GM21526 (cell line): ENCODE data around the gene COPE.
"Not testable (repeated sequence)": the region's sequence is repeated elsewhere in the genome, so short reads cannot be mapped to it uniquely, and the experiment has no call there.

Experiments used
- ATAC-seq: cut with Tn5 transposase; IDR thresholded peaks from one replicate; pipeline ENCODE4 v1.9.1; 2021; ENCODE audit warnings: moderate library complexity; ENCODE audit not compliant: unreplicated experiment, low FRiP score

COPE gene

DNA sequence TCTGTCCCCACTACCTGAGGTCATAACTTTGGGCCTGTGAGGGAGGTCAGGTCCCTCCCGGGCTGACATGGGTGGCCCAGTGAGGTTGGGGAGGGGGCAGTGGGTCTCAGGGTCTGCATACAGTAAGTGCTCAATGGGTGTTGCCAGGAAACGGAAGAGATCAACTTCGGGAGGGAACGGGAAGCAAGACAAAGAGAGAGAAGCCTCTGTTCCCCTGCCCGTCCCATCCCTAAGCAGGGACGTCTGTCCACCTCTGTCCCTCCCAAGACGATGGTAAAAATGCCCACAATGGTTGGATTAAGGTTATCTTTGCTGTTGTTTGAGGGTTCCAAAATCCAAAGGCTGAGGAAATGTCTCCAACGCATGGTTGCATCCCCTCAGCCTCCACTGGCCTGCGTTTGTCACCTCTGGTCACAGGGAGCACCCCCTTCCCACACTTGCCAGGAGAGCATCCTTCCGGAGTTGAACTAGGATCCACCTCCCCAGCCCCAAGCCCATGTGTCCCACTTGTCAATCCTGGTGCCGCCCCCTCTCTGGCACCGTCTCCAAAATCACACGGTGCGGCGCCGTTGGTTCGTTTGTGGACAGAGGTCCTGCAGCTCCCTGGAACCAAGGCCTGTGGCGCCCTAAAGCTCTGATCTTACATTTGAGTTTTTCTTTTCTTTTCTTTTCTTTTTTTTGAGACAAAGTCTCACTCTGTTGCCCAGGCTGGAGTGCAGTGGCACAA, 22.6 kb upstream of the COPE start:
- ATAC-seq, result no peak

DNA sequence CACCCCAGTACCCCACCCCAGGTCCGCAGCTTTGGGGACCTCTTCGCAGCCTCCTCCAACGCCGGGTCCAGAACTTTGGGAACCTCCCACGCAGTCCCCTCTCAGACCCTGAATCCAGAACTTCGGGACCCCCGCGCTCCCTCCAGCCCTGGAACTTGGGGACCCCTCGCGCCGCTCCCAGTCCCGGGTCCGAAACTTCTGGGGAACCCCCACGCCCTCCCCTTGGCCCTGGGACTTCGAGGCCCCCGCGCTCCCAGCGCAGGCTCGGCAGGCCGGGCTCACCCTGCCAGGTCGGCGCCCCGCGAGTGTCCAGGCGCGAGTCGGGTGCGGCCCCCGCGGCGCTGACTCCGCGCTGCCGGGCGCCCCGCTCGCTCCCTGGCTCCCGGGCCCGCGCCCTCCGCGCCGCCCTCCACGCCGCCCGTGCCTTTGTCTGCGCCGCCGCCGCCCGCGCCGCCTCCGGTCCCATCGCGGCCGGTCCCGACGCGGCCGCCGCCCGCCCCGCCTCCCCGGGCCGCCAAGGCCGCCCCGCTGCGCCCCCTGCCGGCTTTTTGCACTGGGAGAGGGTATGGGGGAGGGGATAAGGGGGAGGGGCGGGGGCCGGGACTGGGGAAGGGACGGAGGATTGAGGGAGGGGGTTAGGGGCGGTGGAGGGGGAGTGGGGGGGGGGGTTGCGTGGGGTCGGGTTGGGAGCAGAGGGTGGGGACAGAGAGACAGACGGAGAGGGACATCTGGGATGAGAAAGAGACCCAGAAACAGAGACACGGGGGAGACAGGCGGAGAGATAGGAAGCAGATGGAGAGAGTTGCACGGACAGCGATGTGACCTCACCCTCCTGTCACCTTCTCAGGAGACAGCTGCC, 21.8 kb upstream of the COPE start, which contains the start of gene HOMER3:
TSS of gene HOMER3 (minus strand) at position 449 of the 859 bp plus-strand sequence. CDS start 2,235 bp downstream, outside the sequence.
- ATAC-seq, result no peak

- ATAC-seq, result no peak
Measured at GRCh38 chr19:18939922-18940768, 21.0 kb upstream of the COPE start.

DNA sequence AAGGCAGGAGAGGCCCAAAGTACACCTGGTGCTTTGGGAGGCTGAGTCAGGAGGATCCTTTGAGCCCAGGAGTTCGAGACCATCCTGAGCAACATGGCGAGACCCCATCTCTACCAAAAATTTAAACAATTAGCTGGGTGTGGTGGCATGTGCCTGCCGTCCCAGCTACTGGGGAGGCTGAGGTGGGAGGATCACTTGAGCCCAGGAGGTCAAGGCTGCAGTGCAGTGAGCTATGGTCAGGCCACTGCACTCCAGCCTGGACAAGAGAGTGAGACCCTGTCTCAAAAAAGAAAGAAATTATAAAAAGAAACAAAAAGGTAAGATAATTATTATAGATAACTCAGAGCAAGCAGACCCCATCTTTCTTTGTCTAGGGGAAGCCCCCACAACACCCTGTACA, 20.0 kb upstream of the COPE start:
- no peak for ATAC-seq

- no peak for ATAC-seq
Measured at GRCh38 chr19:18933297-18933696, 14.1 kb upstream of the COPE start.

DNA sequence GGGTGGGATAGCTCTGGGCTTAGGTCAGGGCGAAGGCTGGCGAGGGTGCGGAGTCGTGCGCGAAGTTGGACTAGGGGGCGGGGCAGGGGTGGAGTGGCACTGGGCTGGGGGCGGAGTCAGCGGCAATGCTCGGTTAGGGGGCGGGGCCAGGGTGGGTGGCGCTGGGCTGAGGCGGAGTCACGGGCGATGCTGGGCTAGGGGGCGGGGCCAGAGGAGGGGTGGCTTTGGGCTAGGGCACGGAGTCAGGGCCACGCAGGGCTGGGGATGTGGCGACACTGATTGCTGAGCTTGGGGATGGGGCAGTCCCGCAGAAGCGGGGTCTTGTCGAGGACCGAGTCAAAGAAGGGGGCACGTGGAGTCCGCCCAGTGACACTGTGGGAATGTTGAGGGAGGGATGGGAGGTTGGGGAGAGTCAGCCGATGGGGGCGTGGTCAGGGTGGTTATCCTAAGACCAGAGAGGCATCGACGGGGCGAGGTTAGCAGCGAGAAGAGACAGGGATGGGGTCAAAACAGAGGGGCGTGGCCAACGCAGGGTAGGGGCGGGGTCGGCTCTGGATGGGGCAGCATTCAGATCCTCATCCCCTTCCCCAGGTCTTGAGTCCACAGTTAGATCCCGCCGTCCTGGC, 13.1 kb upstream of the COPE start:
- ATAC-seq, result no peak

DNA sequence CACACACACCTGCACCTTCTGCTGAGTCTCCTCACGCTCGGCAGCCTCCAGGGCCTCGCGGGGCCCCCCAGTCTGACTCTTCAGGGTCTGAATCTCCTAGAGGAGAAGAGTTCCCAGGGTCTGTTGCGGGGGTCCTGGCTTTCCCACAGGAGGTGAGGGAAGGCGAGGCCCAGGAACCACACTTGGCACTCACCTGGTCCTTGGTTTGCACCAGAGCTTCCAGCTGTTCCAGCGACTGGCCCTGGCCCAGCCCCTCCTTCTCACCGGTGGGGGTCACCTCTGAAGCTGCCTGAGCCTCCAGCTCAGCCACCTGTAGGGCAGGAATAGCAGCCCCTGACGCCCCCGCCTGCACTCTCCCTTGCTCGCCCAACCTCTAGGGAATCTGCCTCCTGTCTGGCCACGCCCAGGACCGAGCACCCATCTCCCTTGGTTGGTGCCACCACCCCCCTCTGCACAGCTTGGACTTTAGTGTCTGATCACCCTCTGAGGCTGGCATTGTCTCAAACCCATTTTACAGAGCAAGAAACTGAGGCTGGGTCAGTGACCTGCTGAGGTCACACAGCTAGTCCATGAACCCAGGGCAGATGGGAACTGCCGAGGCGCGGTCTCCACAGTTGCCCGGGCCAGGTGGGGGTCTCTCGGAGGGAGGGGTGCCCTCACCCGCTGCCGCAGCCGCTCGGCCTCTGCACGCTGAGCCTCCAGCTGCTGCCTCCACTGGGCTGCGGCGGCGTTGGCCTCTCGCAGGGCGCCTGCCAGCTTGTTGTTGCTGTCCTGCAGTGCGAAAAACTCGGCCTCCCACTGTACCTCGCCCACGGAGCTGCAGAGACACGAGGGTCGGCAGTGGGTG, 12.4 kb upstream of the COPE start:
- no peak for ATAC-seq

- ATAC-seq, result no peak
Measured at GRCh38 chr19:18929311-18929710, 10.1 kb upstream of the COPE start.

- ATAC-seq, result no peak
Measured at GRCh38 chr19:18928018-18928805, 9.0 kb upstream of the COPE start.

GRCh38 chr19:18924684-18925213, 5.6 kb upstream of the COPE start:
- no peak for ATAC-seq

GRCh38 chr19:18922228-18922985, 3.2 kb upstream of the COPE start:
- no peak for ATAC-seq

- ATAC-seq, result no peak
Measured at GRCh38 chr19:18921593-18921992, 2.4 kb upstream of the COPE start.

DNA sequence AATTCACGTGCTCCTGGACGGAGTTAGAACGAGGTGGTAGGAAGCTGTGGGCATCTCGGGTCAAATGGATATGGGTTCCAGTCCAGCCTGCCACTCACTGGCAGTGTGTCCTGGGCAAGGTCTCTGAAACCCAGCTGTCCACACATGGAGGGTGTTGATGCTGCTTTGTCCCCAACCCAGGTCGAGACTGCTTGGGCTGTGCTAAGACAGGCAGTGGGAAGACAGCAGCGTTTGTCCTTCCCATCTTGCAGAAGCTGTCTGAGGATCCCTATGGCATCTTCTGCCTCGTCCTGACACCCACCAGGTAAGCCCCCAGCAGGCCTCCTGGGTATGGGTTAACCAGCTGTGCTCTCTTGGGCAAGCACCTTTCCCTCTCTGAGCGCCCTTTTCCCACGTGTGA, 1.2 kb upstream of the COPE start:
- no peak for ATAC-seq

DNA sequence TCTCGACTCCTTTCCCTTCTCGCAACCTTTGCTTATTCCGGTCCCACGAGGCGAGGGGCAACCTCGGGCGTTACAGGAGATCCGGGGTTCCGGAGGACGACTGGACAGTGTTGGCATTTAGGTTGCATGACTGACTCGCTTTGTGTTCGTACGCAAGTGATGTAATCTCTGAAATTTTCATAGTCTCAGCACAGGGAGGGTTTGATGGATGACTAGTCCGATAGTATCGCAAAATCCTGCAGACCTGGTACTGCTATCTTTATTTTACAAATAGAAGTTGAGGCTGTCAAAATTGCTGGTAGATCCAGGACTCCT, 670 bp upstream of the COPE start:
- ATAC-seq, result no peak

DNA sequence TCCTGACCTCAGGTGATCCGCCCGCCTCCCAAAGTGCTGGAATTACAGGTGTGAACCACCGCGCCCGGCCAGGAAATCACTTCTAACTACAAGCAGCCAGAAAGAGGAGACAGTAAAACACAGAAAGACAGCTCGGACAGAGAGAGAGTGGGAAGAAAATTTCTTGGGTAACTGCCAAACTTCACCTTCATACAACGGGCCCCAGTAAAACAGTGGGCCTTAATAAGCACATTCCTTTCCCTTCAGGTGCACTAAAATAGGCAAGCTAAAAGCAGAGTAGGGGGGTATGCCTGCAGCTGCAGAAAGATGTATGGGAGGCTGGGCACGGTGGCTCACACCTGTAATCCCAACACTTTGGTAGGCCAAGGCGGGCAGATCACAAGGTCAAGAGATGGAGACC, 1.6 kb downstream of the COPE start:
- not testable (repeated sequence) for ATAC-seq

GRCh38 chr19:18915639-18916038, 3.5 kb downstream of the COPE start:
- ATAC-seq, result no peak

DNA sequence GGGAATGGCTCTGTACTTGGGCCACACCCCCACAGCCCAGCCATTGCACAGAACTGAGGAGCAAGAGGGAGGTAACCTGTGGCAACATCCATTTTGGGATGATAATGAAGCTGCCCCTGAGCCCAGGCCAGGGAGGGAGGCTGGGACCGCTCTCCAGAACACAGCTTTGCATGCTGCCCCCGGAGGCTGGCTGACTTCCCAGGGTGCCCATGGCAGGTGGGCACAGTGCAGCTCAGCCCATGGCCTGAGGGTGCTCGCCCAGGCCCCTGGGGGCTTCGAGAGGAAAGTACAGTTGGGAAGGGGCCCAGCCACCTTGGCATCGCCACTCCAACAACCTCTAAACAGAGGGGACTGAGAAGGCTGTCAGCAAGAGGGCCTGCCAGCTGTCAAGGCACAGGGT, 5.7 kb downstream of the COPE start:
- ATAC-seq, result no peak

DNA sequence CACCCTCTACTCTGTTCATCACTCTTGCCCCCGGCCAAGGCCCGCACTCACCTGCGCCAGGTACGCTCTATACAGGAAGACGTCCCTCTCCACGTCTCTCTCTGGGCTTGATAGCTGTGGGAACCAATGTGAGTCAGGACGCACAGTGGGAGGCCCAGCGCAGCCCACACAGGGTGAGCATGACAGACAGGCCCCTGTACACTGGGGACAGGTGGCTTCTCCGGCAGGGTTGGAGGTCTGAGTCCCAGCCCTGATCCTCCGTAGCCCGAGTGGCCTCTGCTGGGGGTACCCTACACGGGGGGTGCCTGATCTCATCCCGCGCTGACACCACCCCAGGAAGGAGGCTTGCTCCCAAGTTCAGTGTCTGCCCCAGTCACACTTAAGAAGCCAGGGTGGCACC, 6.3 kb downstream of the COPE start:
- ATAC-seq, result no peak
